GM18861 (cell line): ENCODE data around the gene FAM110D.

Experiments
- ATAC-seq: cut with Tn5 transposase; IDR thresholded peaks from one replicate; pipeline ENCODE4 v1.9.1; 2021; ENCODE audit not compliant: unreplicated experiment

The FAM110D gene

GRCh38 chr1:26158908-26159742 lies at the start of gene FAM110D:
Gene FAM110D (plus strand): TSS chr1:26159079. CDS start chr1:26161292, 2,213 bp downstream.
- ATAC-seq, result no peak

- no peak for ATAC-seq
Measured at GRCh38 chr1:26109229-26110164, 49.4 kb upstream of the FAM110D start.

- peak; percentile 28 for ATAC-seq
Measured at GRCh38 chr1:26110731-26111529, 47.9 kb upstream of the FAM110D start.

GRCh38 chr1:26111530-26112406 lies 47.1 kb upstream of the FAM110D start, which contains the start of gene PDIK1L:
Gene PDIK1L (plus strand): TSS chr1:26111824. CDS start chr1:26114309, 2,485 bp downstream.
- peak; percentile 53 for ATAC-seq

GRCh38 chr1:26112407-26112775 lies 46.5 kb upstream of the FAM110D start:
- ATAC-seq, result no peak

GRCh38 chr1:26114165-26114927 lies 44.5 kb upstream of the FAM110D start:
- no peak for ATAC-seq

GRCh38 chr1:26119892-26120608 lies 38.8 kb upstream of the FAM110D start:
- no peak for ATAC-seq

- ATAC-seq, result no peak
Measured at GRCh38 chr1:26121854-26122773, 36.8 kb upstream of the FAM110D start.

- no peak for ATAC-seq
Measured at GRCh38 chr1:26122988-26123973, 35.6 kb upstream of the FAM110D start.

- no peak for ATAC-seq
Measured at GRCh38 chr1:26124418-26125331, 34.2 kb upstream of the FAM110D start.

- ATAC-seq, result no peak
Measured at GRCh38 chr1:26125382-26125781, 33.5 kb upstream of the FAM110D start.

GRCh38 chr1:26125946-26126320 lies 32.9 kb upstream of the FAM110D start:
- no peak for ATAC-seq

GRCh38 chr1:26126321-26127084 lies 32.4 kb upstream of the FAM110D start:
- peak; percentile 78 for ATAC-seq
